ENCODE results near the gene ZCCHC24.
A peak's percentile ranks its signal among the peaks of the same experiment; 100 is the strongest.

Gene ZCCHC24

GRCh38 chr10:79444199-79445119, 965 bp downstream of the ZCCHC24 start:
- DNase-seq = peak; percentile 49

- DNase-seq = no peak
Measured at GRCh38 chr10:79443338-79444198, 1.9 kb downstream of the ZCCHC24 start.

- DNase-seq = no peak
Measured at GRCh38 chr10:79442171-79443040, 3.0 kb downstream of the ZCCHC24 start.

- no peak for DNase-seq
Measured at GRCh38 chr10:79441433-79441832, 4.0 kb downstream of the ZCCHC24 start.

GRCh38 chr10:79440281-79440680, 5.1 kb downstream of the ZCCHC24 start:
- DNase-seq = no peak

GRCh38 chr10:79438699-79439085, 6.7 kb downstream of the ZCCHC24 start:
- no peak for DNase-seq

- no peak for DNase-seq
Measured at GRCh38 chr10:79438021-79438698, 7.3 kb downstream of the ZCCHC24 start.

GRCh38 chr10:79437111-79437814, 8.2 kb downstream of the ZCCHC24 start:
- no peak for DNase-seq

GRCh38 chr10:79436850-79437103, 8.6 kb downstream of the ZCCHC24 start:
- no peak for DNase-seq

- DNase-seq = no peak
Measured at GRCh38 chr10:79436066-79436849, 9.2 kb downstream of the ZCCHC24 start.

GRCh38 chr10:79435271-79436065, 10.0 kb downstream of the ZCCHC24 start:
- no peak for DNase-seq

- no peak for DNase-seq
Measured at GRCh38 chr10:79434821-79435251, 10.6 kb downstream of the ZCCHC24 start.

GRCh38 chr10:79434223-79434687, 11.2 kb downstream of the ZCCHC24 start:
- no peak for DNase-seq

- DNase-seq = no peak
Measured at GRCh38 chr10:79433324-79434222, 11.9 kb downstream of the ZCCHC24 start.

GRCh38 chr10:79431891-79432831, 13.3 kb downstream of the ZCCHC24 start:
- no peak for DNase-seq

- DNase-seq = no peak
Measured at GRCh38 chr10:79431428-79431827, 14.0 kb downstream of the ZCCHC24 start.

- DNase-seq = no peak
Measured at GRCh38 chr10:79430936-79431335, 14.5 kb downstream of the ZCCHC24 start.
